Gastrocnemius medialis (tissue), 4 donors: ENCODE data around the gene HES2.

Experiments
- CTCF ChIP-seq, 5 experiments: fragments of 450-650 bp in 3 of 5; fragments of 200-600 bp in 2 of 5; sonication (generic) in 2 of 5; IDR thresholded peaks in 4 of 5; conservative IDR thresholded peaks in 1 of 5; 1 replicate in 4 of 5; 2 replicates in 1 of 5; pipeline ENCODE4 v1.5.1; 2016 to 2019; ENCODE audit warnings: antibody characterized with exemption in 5 of 5, mild to moderate bottlenecking in 3 of 5, moderate library complexity in 3 of 5
- POLR2A ChIP-seq, 2 donors: fragments of 450-650 bp; IDR thresholded peaks; one replicate each; pipeline ENCODE4 v1.6.1; 2017; ENCODE audit warnings: antibody characterized with exemption in 2 of 2, mild to moderate bottlenecking in 2 of 2, moderate library complexity in 2 of 2

- no peak for TF ChIP-seq CTCF (IDR thresholded peaks at IDR 0.05 in 4 of 5, conservative IDR thresholded peaks at IDR 0.05 in 1 of 5)
- no peak for TF ChIP-seq POLR2A (IDR thresholded peaks at IDR 0.05)
These were observed 27.5 kb downstream of the HES2 start for GRCh38 chr1:6391951-6392808.
